Measurements from ENCODE around the gene HPD. TPM values are rescaled to one million over a fixed set of nuclear protein-coding genes. Genes with fewer than 3 reads are reported as not detected.

HPD gene
- polyA plus RNA-seq, 3 donors: 0.91 to 4.5 (median 3.5) TPM

DNA sequence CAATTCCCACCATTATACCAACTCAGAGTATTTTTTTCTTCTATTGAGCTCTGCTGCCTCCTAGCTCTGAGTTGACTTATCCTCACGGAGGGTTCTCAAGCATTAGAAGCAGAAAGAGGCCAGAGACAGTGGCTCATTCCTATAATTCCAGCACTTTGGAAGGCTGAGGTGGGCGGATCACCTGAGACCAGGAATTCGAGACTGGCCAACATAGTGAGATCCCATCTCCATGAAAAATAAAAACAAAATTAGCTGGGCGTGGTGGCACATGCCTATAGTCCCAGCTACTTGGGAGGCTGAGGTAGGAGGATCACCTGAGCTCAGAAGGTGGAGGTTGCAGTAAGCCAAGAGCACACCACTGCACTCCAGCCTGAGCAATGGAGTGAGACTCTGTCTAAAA, 21.0 kb downstream of the HPD start:
- 72 to 80% (median 79%) methylated on average over 4 of the region's 4 CpGs for WGBS, 3 donors
- H3K27ac ChIP-seq (ENCODE audit: low read depth, low read length): no peak overlapping the region

DNA sequence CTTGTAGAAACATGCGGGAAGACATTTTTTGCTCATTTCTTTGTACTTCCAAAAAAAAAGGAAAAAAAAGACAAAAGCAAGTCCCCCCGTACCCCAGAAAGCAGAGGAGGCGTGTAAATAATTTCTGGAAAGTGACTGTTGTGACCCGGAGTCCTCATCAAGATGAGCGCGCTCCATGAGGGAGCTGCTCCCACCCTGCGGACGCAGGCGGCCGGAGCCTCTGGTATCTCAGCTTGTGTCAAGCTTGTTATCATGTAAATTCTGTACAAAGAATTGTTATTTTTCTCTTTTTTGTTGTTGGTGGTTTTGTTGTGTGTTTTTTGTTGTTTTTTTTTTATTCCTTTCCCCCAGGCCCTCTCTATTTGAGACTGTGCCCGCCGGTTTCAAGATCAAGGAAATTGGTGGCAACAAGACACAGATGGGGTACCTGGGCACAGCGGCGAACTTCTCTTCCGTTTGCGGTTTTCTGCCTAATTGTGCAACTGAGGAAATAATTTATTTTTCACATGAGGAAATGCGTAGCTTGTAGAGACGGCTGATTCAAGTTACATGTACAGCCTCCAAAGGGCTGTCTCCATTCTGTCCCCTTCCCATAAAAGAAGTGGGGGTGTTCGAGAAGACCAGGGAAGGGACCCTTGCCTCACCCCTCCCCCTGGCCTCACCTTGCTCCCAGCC, 27.0 kb downstream of the HPD start:
- 75 to 93% (median 83%) methylated on average over 19 of the region's 19 CpGs for WGBS, 3 donors
- no peak overlapping the region for H3K27ac ChIP-seq (ENCODE audit: low read depth, low read length)

DNA sequence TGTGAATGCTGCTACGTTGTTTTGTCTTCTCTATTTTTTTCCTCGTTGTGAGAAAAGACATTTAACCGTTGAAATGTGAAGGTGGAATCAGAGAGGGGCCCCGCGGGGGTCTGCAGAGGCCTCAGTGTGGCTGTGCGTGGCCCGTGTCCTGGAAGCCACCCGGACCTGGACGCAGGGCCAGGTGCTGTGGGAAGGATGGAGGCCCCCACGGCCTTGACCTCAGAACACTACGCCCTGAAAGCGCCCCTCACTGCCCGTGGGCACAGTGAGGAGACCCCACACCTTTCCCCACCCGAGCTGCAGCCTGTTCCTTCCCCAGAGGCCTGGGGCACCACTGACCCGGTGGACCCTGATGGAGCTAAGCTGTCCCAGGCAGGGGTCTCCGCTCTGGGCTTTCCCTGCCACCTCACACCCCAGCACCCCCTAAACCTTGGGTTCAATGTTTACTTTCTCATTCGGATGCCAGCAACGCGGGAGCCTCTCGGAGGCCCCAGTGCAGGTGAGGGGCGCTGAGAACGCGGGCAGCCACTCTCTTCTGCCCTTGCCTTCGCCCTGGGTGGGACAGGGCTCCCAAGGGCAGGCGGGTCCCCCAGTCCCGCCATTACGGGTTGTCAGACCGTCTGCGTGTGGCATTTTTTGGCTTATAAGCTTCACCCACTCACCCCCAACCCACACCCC, 27.9 kb downstream of the HPD start:
- no peak overlapping the region for H3K27ac ChIP-seq (ENCODE audit: low read depth, low read length)
- 90 to 91% (median 90%) methylated on average over 29 of the region's 29 CpGs for WGBS, 3 donors

DNA sequence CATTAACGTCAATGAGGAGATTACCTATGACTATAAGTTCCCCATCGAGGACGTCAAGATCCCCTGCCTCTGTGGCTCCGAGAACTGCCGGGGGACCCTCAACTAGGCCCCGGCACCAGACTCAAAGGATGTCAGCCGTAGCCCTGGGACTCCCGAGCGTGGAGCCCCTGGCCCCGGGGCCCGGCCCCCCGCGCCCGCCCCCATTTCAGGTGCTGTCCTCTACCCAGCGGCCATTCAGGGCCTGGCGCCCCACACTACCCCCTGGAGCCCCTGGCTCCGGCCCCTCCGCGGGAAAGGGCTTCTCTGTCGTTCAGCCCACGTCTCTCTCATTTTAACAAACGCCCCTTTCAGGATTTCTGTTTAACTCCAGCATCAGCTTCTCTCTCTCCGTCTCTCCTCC, 28.5 kb downstream of the HPD start:
- 88 to 92% (median 92%) methylated on average over 22 to 23 of the region's 23 CpGs for WGBS, 3 donors
- no peak overlapping the region for H3K27ac ChIP-seq (ENCODE audit: low read depth, low read length)

DNA sequence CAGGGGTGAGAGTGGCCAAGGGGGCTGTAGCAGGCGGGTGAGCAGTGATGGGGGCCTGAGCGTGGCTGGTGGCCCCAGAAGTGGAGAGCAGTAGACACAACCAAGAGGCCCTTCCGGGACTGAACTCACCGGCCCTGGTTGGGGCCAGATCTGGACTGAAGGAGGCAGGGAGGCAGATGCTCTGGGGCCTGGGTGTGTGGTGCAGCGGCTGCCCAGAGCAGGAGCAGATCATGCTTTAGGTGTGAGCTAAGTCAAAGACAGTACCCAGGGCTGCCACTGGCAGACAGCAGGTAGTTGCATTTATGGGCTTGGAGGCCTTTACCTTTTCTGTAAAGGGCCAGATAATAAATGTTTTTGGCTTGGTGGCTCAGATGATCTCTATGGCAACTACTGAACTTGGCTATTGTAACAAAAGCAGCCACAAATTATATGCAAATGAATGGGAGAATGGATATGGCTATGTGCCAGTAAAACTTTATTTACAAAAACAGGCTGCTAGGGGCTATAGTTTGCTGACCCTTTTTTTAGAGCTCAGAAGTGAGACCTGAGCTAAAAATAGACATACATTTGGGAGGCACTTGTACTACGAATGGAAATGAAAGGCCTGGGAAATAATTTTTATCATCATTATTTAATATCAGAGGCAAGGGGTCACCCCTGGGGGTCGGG, 29.3 kb downstream of the HPD start:
- no peak overlapping the region for H3K27ac ChIP-seq (ENCODE audit: low read depth, low read length)
- 84 to 88% (median 85%) methylated on average over 7 of the region's 7 CpGs for WGBS, 3 donors

DNA sequence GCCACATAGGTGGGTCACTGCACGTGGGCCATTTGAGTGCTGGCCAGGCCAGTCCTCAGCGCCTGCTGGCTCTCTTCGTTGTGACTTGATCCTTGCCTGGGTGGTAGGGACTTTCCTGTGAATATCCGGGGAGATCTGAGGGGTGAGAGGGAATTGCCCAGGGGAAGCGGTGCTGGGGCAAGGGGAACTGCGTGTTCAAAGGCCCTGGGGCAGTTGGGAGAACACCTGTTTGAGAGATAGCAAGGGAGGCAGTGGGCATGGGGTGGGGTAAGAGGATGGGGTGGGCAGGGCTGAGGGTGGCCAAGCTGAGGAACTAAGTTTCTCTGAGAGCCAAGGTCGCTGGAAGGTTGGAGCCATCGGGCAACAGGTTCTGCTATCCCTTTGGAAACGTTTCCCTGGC, 29.8 kb downstream of the HPD start:
- no peak overlapping the region for H3K27ac ChIP-seq (ENCODE audit: low read depth, low read length)
- WGBS, 3 donors: 85 to 92% (median 90%) methylated on average over 9 of the region's 9 CpGs

DNA sequence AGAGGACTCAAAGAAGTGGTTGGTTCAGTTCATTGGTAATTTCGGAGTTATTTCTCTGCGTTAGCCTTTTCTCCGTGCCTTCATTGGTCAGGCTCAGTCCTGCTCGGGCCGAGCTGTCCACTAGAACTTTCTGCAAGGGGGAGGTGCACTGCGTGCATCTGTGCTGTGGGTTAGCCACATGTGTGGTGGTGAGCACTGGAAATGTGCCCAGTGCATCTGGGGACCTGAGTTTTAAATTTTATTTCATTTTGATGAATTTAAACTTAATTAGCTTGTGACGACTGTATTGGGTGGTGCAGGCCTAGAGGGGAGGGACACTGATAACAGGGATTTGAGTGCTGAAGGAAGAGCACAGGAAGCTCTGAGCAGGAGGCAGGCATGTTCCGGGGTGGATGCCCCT, 30.4 kb downstream of the HPD start:
- no peak overlapping the region for H3K27ac ChIP-seq (ENCODE audit: low read depth, low read length)

DNA sequence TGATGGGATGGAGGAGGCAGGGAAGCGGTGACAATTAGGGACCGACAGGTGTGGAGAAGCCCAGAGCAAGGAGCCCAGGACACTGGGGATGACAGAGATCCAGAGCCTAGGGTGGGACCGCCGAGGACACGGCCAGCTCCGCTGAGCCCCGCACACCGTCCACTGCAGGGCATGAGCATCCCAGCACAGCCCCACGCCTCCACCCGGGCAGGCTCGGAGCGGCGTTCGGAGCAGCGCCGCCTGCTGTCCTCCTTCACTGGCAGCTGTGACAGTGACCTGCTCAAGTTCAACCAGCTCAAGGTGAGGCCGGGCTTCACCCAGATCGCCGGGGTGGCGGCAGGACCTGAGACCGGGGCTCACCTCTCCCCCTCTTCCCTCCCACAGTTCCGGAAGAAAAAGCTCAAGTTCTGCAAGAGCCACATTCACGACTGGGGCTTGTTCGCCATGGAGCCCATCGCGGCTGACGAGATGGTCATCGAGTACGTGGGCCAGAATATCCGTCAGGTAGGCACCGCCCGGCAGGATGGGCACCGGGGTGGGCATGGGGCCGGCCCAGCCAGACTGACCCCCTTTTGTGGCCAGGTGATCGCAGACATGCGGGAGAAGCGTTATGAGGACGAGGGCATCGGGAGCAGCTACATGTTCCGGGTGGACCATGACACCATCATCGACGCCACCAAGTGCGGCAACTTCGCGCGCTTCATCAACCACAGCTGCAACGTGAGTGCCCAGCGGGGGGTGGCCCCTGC, 31.1 kb downstream of the HPD start:
- WGBS, 3 donors: 93 to 96% (median 94%) methylated on average over 48 of the region's 48 CpGs
- no peak overlapping the region for H3K27ac ChIP-seq (ENCODE audit: low read depth, low read length)

More for the DNA sequence above, 30.4 kb downstream of the HPD start:
- WGBS, 3 donors: 91 to 95% (median 92%) methylated on average over 8 of the region's 8 CpGs

DNA sequence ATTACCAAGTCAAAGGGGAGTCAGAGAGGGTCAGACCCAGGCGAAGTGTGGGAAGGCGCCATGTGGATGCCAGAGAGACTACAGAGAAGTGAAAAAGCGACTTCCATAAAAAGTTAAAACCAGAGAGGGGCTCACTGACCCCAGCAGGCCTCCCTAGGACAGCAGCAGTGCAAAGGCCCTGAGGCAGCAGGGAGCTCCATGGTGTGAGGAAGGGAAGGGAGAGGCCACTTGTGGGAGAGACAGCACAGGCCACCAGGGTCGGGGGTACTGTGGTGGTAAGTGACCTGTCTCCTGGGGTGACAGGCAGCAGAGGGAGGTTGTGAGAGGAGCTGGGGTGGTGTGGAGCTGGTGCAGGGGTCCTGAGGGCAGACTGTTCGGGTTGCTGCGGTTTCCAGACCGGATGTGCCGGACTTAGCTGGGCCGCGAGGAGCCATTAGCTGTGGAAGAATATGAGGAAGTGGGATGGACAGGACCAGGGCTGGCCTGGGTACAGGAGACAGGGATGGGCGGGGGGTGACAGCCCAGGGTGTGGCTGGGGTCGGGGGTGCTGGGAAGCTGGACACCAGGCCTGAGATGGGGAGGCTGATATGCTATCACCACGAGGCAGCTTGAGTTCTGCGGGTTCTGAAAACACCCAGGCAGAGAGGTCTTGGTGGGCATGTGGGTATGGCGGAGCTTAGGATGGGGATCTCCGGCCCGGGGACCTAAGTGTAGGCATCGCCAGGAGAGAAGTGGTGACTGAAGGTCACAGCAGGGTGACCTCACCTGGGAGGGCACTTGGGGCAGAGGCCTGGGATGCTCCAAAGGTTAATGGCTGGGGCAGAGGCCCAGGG, 32.1 kb downstream of the HPD start:
- H3K27ac ChIP-seq (ENCODE audit: low read depth, low read length): no peak overlapping the region
- WGBS, 3 donors: 84 to 90% (median 87%) methylated on average over 18 of the region's 18 CpGs

DNA sequence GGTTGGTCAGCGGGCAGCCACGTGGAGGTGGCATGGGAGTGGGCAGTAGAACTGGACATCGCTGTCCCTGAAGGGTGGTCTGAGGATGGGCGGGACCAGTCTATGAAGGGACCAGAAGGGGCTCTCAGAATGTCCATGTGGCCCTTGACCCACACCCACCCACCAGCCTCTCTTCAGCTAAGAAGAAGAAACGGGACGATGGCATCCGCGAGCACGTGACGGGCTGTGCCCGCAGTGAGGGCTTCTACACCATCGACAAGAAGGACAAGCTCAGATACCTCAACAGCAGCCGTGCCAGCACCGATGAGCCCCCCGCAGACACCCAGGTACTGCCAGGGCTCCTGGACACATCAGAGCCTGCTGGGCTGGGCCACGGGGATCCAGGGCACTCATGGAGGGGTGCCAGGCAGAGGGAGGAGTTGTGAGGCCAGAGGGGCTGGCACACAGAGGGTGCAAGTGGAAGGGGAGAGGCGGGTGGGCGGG, 33.6 kb downstream of the HPD start:
- WGBS, 3 donors: 92 to 93% (median 92%) methylated on average over 18 of the region's 18 CpGs
- H3K27ac ChIP-seq (ENCODE audit: low read depth, low read length): no peak overlapping the region

DNA sequence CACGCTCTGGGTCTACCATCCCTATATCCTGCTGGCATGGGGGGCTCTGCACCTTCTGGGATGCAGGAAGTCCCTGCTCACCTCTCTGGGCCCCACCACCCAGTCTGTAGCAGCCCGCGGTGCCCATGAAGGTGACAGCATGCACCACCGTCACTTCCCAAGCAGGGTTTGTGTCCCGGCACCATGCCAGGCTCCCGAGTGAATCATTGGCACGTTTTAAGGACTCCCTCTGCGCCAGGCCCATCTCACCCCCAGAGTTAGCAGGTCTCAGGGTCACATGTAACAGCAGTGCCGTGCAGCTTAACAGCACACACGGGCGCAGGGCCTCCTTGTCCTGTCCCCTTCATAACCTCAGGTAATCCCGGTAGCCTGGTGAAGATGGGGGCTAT, 34.9 kb downstream of the HPD start:
- H3K27ac ChIP-seq (ENCODE audit: low read depth, low read length): no peak overlapping the region
- 80 to 82% (median 81%) methylated on average over 12 of the region's 12 CpGs for whole genome bisulfite sequencing, 3 donors

DNA sequence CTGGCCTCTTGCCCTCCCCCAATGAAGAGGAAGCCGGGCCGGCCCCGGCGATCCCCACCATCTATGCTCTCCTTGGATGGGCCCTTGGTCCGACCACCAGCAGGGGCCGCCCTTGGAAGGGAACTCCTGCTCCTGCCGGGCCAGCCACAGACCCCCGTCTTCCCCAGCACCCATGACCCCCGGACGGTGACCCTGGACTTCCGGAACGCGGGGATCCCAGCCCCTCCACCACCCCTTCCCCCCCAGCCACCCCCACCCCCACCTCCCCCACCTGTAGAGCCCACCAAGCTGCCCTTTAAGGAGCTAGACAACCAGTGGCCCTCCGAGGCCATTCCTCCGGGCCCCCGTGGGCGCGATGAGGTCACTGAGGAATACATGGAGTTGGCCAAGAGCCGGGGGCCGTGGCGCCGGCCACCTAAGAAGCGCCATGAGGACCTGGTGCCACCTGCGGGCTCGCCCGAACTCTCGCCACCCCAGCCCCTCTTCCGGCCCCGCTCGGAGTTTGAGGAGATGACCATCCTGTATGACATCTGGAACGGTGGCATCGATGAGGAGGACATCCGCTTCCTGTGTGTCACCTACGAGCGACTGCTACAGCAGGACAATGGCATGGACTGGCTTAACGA, 35.4 kb downstream of the HPD start:
- 85 to 90% (median 86%) methylated on average over 33 to 36 of the region's 36 CpGs for WGBS, 3 donors
- no peak overlapping the region for H3K27ac ChIP-seq (ENCODE audit: low read depth, low read length)

DNA sequence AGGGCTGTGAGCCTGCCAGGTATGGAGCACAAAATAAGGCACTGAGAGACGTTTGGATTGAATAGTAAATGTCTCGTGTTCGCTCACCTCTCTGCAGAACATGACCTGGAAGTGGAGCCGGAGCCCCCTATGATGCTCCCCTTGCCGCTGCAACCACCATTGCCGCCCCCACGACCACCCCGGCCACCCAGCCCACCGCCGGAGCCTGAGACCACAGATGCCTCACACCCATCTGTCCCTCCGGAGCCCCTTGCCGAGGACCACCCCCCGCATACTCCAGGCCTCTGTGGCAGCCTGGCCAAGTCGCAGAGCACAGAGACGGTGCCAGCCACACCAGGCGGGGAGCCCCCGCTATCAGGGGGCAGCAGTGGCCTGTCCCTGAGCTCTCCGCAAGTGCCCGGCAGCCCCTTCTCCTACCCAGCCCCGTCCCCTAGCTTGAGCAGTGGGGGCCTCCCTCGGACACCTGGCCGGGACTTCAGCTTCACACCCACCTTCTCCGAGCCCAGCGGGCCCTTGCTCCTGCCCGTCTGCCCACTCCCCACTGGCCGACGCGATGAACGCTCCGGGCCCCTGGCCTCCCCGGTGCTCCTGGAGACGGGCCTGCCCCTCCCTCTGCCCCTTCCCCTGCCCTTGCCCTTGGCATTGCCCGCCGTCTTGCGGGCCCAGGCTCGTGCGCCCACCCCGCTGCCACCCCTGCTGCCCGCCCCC, 36.1 kb downstream of the HPD start:
- no peak overlapping the region for H3K27ac ChIP-seq (ENCODE audit: low read depth, low read length)
- 93 to 96% (median 94%) methylated on average over 27 to 39 of the region's 39 CpGs for WGBS, 3 donors

DNA sequence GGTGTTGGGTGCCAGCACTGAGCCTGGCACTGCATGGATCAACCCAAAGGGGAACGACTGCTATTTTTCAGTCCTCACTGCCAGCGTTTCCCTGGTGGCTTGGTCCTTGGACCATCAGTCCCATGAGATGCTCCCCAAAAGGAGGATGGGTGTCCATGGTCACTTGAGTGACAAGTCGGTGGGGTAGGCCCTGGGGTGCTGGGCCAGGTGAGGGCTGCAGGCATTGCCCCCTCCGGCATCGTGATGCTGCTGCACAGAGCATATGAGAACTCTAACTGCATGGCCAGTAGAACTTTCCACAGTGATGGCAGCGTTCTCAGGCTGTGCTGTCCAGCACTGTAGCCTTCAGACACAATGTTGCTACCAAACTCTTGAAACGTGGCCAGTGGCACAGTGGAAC, 38.6 kb downstream of the HPD start:
- 82 to 92% (median 89%) methylated on average over 7 of the region's 7 CpGs for WGBS, 3 donors
- no peak overlapping the region for H3K27ac ChIP-seq (ENCODE audit: low read depth, low read length)

DNA sequence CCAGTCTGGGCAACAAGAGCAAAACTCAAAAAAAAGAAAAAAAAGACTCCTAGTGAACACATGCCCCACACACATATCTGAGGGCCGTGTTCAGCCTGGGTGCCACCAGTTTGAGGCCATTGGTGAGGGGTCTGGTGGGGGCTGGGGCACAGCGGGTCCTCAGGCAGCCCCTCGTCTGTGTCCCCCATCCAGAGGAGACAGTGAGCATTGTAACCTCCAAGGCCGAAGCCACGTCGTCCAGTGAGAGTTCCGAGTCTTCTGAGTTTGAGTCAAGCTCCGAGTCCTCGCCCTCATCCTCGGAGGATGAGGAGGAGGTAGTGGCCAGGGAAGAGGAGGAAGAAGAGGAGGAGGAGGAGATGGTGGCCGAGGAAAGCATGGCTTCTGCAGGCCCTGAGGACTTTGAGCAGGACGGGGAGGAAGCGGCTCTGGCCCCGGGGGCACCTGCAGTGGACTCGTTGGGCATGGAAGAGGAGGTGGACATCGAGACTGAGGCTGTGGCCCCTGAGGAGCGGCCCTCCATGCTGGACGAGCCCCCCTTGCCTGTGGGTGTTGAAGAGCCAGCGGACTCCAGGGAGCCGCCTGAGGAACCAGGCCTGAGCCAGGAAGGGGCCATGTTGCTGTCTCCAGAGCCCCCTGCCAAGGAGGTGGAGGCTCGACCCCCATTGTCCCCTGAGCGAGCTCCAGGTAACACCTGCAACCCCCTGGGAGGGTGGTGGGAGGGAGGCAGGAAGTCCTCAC, 39.3 kb downstream of the HPD start:
- H3K27ac ChIP-seq (ENCODE audit: low read depth, low read length): no peak overlapping the region

DNA sequence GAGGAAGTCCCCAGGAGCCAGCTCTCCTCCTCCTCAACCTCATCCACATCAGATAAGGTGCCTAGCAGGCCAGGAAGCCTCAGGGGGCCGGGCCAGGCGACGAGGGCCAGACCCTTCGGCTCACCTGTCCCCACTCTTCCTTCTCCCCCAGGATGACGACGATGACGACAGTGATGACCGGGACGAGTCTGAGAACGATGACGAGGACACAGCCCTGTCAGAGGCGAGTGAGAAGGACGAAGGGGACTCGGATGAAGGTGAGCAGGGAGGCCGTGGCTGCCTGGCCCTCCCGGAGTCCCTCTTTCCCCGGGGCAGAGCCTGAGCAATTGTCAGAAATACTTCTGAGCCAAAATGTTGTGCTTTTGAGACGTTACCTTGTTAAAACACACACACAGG, 41.0 kb downstream of the HPD start:
- WGBS, 3 donors: 92 to 94% (median 94%) methylated on average over 14 to 18 of the region's 18 CpGs
- no peak overlapping the region for H3K27ac ChIP-seq (ENCODE audit: low read depth, low read length)

More for the DNA sequence above, 39.3 kb downstream of the HPD start:
- WGBS, 3 donors: 90 to 93% (median 91%) methylated on average over 22 of the region's 22 CpGs

Measured in adipose tissue (tissue), 3 donors.